Measurements from ENCODE around the gene STAB1.
A peak's percentile ranks its signal among the peaks of the same experiment; 100 is the strongest.
"Not testable (repeated sequence)": the region's sequence is repeated elsewhere in the genome, so short reads cannot be mapped to it uniquely, and the experiment has no call there.

STAB1 gene

DNA sequence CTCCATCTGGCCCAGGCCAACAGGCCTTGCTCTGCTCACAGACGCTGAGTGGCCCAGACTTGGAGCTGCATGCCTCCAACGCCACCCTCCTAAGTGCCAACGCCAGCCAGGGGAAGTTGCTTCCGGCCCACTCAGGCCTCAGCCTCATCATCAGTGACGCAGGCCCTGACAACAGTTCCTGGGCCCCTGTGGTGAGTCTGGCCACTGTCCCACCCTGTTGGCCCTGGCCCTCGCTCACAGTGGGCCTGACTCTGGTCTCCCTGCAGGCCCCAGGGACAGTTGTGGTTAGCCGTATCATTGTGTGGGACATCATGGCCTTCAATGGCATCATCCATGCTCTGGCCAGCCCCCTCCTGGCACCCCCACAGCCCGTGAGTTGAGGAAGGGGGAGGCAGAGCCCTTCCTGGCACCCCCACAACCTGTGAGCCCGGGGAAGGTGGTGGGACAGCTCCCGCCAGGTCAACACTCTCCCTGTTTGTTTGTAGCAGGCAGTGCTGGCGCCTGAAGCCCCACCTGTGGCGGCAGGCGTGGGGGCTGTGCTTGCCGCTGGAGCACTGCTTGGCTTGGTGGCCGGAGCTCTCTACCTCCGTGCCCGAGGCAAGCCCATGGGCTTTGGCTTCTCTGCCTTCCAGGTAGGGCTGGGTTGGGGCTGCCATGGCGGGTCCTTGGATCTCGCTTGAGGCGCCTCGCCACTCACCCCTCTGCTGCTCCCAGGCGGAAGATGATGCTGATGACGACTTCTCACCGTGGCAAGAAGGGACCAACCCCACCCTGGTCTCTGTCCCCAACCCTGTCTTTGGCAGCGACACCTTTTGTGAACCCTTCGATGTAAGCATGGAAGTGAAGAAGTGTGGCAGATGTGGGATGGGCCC, 28.5 kb downstream of the STAB1 start:
- no peak for DNase-seq (ENCODE audit: low spot score)

DNA sequence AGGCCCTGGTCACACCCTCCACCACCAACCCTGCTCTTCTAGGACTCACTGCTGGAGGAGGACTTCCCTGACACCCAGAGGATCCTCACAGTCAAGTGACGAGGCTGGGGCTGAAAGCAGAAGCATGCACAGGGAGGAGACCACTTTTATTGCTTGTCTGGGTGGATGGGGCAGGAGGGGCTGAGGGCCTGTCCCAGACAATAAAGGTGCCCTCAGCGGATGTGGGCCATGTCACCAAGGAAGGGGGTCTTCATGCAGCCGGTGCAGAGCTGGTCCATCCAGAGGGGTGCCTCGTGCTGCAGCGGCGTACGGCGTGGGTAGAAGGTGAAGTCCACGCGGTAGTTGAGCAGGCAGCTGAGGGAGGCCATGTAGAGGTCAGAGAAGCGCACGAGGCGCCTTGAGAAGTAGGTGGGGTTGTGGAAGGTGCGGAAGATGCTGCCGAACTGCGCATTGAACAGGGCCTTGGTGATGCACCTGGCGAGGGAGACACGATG, 29.2 kb downstream of the STAB1 start:
- no peak for DNase-seq (ENCODE audit: low spot score)

DNA sequence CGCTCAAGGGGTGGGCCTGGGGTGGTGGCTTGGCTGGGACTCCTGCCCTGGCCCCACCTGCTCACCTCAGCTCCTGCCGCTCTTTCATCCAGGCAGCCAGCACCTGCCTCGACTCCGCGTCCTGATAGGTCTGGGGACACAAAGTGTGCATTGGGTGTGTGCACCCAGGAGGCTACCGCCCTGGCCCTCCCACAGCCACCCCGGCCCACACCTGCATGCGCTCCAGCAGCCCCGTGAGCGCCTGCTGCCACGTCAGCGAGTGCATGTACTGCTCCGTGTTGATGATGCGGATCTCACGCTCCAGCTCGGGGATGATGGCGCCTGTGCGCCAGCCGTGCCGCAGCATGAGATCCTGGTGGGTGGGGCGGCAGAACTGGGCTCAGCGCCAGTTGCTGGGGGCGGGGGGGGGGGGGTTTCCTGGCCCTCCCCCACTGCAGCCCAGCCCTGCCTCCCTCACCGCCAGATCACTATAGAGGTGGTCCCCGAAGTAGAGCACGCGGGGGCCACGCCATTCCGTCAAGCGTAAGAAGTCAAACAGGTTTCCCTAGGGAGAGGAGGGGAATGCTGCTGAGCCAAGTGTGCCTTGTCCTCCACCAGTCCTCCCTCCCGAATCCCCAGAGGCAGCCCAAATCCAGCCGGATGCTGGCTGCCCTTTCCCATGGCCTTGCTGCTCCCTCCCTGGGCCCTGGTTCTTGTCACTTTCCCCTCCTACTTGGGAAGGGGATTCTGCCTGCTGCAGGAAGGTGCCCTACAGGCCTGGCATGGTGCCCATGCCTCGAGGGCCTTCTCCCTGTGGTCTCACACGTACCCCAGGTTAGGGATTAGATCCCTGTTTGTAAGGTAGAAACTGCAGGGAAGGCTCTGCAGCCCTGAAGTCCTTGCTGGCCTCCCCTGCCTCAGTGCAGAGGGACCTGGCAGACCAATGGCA, 29.9 kb downstream of the STAB1 start:
- DNase-seq (ENCODE audit: low spot score) = no peak

DNA sequence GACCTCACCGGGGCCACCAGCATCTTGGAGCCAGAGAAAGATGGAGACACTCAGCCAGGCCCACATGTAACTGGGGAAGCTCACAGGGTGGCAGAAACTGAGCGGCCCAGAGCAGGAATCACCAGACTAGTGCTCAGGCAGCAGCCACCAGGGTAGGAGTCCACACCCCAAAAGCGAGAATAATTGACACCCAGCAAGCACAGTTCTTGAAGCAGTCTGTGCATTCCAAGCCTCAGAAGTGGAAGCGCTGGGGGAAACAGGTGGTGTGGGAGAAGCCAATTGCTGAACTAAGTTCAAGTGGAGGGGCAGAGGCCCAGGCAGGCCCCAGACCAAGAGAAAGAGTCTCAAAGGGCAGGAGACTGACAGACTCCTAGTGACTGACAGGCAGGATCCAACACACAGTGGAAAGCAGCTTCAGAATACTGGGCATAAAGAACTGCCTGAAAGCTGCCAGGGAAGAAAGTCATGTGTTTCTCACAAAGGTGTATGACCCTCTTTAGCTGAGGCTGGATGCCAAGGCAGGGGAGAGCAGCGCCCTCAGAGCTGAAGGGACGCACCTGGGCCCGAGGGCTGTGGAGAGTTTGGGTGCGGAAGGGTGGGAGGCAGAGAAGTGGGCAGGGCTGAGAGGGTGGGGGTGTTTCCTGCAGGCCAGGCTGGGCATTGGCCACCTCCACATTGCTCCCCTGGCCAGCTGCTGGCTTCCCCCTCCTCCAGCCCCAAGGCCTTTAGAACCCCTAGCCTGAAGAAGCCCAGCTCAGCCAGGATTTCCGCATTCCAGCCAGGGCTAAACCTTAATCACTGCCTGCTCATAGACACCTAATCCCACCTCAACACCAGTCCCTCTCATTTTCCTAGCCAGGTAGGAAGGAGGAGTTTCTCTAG, 30.8 kb downstream of the STAB1 start:
- no peak for DNase-seq (ENCODE audit: low spot score)

DNA sequence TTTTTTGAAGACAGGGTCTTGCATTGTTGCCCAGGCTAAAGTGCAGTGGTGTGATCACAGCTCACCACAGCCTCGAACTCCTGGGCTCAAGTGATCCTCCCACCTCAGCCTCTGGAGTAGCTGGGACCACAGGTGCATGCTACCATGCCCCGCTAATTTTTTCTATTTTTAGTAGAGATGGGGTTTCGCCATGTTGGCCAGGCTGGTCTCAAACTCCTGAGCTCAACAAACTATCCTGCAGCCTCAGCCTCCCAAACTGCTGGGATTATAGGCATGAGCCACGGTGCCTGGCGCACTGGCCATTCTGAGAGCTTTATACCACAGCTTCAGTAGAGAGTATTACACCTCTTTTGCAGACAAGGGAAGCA, 31.5 kb downstream of the STAB1 start:
- not testable (repeated sequence) for DNase-seq (ENCODE audit: low spot score)

DNA sequence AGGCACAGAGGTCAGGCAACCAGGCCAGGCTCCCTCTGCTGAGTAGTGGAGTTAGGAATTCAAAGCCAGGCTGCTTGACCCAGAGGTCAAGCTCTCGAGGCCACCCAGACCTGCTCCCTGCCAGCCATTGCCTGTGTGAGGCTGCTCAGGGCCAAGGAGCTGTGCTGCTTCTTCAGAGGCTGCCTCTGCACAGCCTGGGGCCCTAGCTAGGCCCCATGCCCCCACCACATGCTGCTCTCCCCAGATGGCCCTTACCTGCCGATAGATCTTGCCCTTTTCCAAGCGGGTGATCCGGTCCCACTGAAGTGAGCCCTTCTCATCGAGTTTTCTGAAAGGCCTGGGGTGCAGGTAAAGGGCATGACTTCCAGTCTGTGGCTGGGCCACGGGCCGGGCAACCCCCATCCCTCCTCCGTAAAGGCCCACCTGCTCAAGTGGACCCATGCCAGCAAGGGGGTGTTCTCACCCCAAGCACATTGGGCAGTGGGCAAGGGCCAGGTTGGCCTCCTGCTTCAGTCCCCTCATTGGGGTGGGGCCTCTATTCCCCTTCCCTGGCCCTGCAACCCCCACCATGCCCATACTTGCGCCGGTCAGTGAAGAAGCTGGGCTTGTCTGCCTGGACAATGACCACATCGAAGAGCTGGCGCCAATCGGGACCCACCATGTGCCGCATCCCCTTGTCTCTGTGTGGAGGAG, 32.0 kb downstream of the STAB1 start:
- no peak for DNase-seq (ENCODE audit: low spot score)

DNA sequence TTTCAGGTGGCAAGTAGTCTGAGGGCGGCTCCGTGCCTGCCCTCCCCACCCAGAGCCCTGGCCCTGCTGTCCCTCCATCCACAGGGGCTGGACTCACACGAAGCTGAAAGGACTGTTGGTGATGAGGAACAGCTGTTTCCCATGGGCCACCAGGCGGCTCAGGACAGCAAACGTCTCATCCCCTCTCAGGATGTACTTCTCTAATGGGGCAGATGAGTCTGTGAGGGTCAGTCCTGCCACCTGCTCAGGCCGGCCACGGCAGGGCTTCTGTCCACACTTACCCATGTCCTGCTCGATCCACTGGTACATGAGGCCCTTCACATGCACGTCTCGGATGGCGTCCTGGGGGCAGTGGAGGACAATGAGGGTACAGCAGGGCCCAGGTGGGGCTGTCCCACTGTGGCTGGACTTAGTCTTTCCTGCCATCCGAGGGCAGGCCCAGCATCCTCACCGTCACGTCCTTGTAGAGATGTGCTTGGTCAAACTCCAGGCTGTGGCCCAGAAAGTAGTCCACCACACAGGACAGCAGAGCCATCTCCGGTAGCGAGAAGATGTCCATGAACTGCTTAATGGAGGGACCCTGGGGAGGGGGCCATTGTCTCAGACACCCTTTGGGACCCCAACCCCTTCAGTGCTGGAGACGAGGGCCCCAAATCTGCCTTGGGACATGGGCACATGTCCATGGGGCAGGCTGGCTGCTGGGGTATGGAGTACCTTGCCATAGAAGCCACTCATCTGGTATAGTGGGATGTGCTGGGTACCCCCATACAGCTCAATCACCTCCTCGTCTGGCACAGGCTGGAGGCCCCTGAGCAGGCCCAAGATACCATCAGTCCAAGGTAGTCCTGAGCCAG, 32.8 kb downstream of the STAB1 start:
- no peak for DNase-seq (ENCODE audit: low spot score)

DNA sequence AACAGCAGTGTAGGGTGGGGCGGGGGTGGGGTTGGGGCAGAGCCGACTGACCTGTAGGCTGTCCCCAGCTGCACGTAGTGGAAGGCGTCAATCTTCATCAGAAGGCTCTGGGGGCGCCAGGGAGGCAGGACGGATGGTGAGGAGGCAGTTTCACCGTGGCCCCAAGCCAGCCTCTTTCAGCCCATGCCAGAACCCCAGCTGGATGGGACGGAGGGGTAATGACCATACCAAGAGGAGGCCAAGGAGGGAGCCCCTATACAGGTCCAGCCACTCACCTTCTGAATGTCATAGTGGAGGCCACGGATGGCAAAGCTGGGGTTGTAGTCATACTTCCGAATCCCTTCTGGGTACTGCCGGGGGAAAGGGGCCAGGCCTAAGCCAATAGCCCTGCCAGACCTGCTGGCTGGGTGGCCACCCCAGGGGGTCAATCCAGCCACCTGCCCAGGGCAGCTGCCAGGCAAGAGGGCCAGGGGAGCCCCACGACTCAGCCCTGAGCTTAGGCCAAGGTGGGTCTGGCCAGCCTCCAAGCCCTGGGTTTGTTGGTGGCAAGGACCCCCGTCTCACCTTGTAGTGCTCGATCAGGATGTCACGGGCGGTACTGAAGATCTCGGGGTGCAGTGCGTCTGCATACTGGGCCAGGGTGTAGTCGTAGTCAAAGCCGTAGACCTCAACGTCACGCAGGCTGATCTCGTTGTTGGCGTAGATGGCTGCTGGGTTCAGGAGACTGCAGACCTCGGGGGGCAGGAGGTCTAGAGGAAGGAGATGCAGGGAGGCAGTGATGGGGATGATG, 33.6 kb downstream of the STAB1 start:
- DNase-seq (ENCODE audit: low spot score) = no peak

DNA sequence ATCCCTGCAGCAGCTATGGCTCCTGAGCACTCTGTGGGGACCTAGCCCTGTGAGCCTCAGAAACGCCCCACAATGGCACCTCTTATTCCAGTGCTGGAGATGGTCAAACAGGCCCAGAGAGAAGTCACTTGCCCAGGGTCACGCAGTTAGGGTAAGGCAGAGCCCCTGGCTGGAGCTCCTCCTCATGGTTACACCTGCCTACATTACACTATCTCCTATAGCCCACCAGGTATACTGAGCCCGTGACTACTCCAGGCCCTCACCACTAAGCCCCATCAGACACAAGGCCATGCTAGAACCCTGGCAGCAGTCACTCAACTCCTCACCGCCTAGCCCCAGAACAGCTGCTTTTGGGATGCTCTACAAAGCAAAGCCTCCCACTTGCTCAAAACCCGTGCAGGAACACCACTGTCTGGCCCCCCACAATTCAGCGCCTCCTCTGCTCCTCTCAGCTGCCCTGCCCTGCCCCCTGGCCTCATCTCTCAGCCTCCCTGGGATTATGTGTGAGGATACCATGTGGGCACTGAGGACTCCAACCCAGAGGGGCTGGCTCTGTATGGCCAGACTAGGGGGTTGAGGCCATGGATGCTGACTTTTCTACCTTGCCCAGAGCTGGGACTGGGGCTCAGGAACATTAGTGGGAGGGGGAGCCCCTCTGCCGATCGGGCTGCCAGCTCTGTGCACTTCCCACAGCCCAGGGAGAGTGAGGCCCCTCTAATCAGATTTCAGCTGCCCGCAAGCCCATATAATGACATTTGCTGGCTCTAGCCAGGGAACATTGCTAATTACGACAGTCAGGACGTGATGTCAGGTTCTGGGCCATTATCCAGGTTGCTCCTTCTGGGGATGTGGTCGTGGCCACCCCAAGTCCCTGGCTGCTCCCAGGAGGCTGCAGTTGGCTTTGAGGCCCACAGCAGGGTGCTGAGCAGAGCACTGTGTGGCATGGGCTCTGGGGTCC, 34.5 kb downstream of the STAB1 start:
- DNase-seq (ENCODE audit: low spot score) = no peak

DNA sequence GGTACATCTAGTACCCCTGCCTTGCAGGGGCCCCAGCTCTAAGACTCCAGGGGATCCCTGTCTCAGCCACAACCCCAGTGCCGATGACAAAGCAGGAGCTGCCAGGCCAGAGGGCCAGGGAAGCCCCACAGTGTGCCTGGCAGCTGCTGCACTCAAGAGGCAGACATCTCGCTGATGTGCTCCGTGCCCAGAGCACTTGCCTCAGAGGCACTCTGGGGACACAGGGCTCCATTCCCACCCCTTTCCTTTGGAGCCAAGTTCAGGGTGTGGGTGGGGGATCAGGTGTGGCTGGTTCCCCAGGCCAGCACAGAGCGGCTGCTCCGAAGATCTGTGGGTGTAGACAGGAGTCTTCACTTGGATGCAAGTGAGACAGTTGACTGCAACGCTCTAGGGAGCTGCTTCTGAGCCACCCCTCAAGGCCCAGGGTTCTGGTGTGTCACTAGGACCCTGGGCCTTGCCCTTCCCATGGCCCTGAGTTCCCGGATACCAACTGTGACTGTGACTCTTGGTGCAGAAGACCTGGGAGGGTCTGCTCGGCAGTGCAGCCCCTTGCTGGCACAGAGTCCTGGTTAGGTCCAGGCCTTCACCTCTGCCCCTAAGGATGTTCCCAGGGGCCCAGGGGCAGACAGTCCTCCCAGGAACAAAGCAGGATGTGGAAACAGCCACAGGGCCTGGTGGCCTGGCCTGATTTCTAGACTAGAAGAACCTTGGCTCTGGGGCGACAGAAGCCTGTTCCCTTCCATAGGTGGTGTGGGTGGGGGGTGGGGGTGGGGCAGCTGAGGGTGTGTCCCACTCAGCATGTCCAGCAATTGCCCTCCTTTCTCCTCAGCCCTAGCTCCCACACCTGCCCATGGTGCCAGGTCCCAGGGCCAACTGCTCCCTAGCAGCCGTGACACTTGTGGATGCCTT, 36.0 kb downstream of the STAB1 start:
- DNase-seq (ENCODE audit: low spot score) = no peak

DNA sequence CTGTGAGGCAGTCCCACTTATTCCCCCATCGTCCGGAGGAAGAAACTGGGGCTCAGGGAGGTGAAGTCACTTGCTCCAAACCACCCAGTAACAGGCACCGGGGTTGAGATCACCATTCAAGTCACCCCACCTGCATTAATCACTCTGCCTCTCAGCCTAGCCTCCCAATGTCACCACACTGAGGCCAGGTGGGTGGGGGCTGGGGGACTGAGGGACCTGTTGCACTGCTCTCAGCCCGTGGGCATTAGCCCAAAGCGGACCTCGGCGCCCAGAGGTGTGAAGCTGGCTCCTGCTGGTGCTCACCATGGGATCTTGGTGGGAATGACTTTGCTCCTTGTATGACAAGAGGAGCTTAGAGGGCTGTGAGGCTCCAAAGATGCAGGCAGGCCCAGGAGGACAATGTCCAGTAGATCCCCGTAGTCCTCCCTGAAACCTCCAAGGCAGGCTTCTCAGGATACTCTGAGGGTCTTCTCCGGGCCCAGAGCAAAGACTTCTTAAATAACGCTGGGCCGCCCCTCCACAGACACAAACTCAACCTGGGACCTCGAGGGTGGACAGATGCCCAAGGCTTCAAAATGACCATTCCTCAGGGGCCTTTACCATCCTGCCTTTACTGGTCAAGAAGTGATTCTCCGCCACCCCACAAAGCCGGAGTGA, 36.9 kb downstream of the STAB1 start:
- DNase-seq (ENCODE audit: low spot score) = no peak

DNA sequence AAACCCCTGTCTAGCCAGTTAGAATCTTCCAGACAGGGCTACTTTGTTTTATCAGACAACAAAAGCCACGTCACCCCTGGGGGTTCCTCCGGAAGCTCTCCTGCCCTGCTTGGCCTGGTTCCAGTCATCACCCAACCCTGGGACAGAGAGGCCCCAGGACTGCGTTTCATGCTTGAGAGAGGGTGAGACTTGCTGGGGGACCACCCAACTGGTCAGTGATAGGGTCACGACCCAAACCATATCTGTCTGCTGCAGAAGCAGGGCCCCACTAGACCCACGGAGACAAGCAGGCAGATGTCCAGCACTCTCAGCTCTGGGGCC, 37.3 kb downstream of the STAB1 start:
- DNase-seq (ENCODE audit: low spot score) = no peak

DNA sequence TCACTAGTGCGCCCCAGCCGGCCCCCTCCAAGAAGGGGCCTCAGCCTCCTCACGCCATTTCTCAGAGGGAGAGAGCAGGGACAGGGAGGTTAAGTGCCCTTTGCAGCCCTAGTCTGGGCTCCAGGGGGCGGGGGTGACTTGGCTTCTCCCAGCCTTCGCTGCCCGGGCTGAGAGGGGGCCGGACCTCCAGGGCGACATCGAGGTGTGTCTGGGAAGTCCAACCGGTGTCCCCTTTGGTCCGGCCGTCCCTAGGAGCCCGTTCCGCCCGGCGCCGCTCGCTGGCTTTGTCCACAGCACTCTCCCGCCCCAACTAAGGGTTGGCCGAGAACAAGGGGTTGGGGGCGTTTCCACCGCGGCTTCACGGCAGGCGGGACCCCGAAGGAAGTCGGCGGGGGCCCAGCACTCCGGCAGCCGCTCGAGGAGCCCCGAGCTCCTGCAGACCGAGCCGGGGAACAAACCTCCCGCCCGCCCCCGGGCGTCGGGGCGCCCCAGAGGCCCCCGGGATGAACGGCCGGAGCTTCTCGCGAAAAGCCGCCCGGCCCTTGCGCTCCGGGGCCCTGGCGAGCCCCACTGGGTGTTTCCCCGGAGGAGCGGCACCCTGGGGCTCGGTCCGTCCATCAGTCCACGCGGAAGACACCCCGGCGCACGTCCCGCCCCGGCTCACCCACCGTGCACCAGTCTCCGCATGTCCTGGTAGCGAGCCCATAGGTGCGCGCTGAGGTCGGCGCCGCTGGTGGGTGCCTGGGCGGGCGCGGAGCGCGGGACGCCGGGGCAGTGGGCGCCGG, 37.9 kb downstream of the STAB1 start:
- no peak for DNase-seq (ENCODE audit: low spot score)

DNA sequence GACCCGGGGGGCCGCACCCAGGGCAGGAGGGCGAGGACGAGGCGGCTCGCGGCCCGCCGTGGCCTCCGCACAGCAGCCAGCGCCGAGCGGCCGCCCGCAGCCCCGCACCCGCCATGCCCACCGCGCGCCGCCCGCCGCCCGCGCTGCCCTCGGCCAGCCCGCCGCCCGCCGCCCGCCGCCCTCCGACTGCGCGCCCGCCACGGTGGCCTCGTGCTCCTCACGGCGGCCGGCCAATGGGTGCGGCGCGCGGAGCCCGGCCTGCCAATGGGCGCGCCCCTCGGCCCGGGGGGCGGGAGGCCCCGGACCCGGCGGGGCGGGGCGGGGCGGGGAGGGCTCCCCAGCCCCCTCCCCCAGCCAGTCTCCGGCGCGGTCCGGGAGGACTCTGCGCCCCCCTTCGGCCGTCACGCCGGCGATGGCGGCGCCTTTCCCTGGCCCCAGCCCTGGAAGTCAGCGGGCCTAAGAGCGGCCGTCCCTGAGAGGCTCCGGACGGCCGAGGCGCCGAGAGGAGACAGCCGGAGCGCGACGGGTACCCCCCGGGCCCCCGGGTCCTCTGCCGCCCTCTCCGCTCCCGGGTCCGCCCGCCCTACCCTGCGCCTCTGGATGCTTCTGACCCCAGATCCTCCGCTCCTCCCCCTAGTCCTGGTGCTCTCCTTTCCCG, 38.6 kb downstream of the STAB1 start, which contains the start of gene NT5DC2:
Gene NT5DC2 (minus strand): TSS at position 235 of the 658 bp plus-strand sequence. CDS start 120 bp downstream, at position 115.
- DNase-seq (ENCODE audit: low spot score) = peak; percentile 44

All from pons (tissue), 1 donor.